ENCODE data around the gene LCN1. TPM values are rescaled to one million over a fixed set of nuclear protein-coding genes. Genes with fewer than 3 reads are reported as not detected.

Gene LCN1
- total RNA-seq, 1 experiment from 2014 or later: not detected

- Histone ChIP-seq H3K9ac (ENCODE audit: extremely low read depth, insufficient read length, low read length) (peak within 1 kb of the TSS; percentile 71), H2BK5ac (ENCODE audit: insufficient read length, low read length) (no peak within 1 kb of the TSS), H3K56ac (ENCODE audit: insufficient read length, low read depth, low read length) (no peak within 1 kb of the TSS), H2AFZ (ENCODE audit: low read length) (no peak within 1 kb of the TSS), H3K79me2 (ENCODE audit: insufficient read depth, low read length) (no peaks in the 10 kb centered on the region), H3K23me2 (ENCODE audit: insufficient read length, low read depth, low read length, poor library complexity, severe bottlenecking) (peaks cover 16% of the 10 kb centered on the region), H2BK15ac (ENCODE audit: low read depth, low read length) (no peak within 1 kb of the TSS), H2AK5ac (ENCODE audit: insufficient read length, low read length) (no peak within 1 kb of the TSS), H3K9me3 (ENCODE audit: control insufficient read depth, low read depth, low read length) (no peaks in the 10 kb centered on the region), H3K4me1 (ENCODE audit: insufficient read depth, low read length) (no peaks in the 10 kb centered on the region; the same call in 1 of the 2 replicates), H4K8ac (replicated peaks; ENCODE audit: insufficient read length, low read depth, low read length) (no peak within 1 kb of the TSS), H3K27me3 (ENCODE audit: insufficient read depth, low read length) (no peaks in the 10 kb centered on the region), H3K4me2 (ENCODE audit: insufficient read depth, insufficient read length, low read length) (peak within 1 kb of the TSS; percentile 72), H3K23ac (ENCODE audit: insufficient read length, low read depth, low read length) (no peak within 1 kb of the TSS), H2BK20ac (ENCODE audit: low read depth, low read length, poor library complexity, severe bottlenecking) (no peak within 1 kb of the TSS), H3T11ph (ENCODE audit: low read length) (no peak within 1 kb of the TSS), H3K79me1 (ENCODE audit: insufficient read depth, low read depth, low read length, poor library complexity, severe bottlenecking) (no peaks in the 10 kb centered on the region), H4K91ac (ENCODE audit: insufficient read length, low read depth, low read length) (no peak within 1 kb of the TSS), H4K5ac (ENCODE audit: insufficient read length, low read depth, low read length) (no peak within 1 kb of the TSS), H2BK120ac (ENCODE audit: low read depth, low read length, poor library complexity, severe bottlenecking) (no peak within 1 kb of the TSS), H2BK12ac (ENCODE audit: insufficient read length, low read depth, low read length) (no peak within 1 kb of the TSS), H3K14ac (ENCODE audit: insufficient read depth, low read length) (peak within 1 kb of the TSS; percentile 92), H4K20me1 (ENCODE audit: control insufficient read depth, insufficient read depth, insufficient read length) (no peaks in the 10 kb centered on the region), H3K4ac (ENCODE audit: low read depth, low read length) (0 out of 2 replicates have a peak within 1 kb of the TSS, but pooled peaks have one; percentile 5), H3K27ac (ENCODE audit: insufficient read length, low read depth, low read length) (no peak within 1 kb of the TSS), H3K18ac (ENCODE audit: insufficient read length, low read depth, low read length) (peak within 1 kb of the TSS; percentile 86)
- TF ChIP-seq, protein P1, sequence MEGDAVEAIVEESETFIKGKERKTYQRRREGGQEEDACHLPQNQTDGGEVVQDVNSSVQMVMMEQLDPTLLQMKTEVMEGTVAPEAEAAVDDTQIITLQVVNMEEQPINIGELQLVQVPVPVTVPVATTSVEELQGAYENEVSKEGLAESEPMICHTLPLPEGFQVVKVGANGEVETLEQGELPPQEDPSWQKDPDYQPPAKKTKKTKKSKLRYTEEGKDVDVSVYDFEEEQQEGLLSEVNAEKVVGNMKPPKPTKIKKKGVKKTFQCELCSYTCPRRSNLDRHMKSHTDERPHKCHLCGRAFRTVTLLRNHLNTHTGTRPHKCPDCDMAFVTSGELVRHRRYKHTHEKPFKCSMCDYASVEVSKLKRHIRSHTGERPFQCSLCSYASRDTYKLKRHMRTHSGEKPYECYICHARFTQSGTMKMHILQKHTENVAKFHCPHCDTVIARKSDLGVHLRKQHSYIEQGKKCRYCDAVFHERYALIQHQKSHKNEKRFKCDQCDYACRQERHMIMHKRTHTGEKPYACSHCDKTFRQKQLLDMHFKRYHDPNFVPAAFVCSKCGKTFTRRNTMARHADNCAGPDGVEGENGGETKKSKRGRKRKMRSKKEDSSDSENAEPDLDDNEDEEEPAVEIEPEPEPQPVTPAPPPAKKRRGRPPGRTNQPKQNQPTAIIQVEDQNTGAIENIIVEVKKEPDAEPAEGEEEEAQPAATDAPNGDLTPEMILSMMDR (conservative IDR thresholded peaks at IDR 0.05): peak; percentile 89
- Mint-ChIP-seq H3K36me3 (ENCODE audit: insufficient read depth in 1 of 3, low read depth in 3 of 3) (peaks cover 18 to 39% (median 38%) of the 10 kb centered on the region in 3 experiments; a peak in 6 of 7 replicates), H3K9me3 (no peaks in the 10 kb centered on the region; a peak in 1 of 5 replicates), H3K4me3 (peak within 1 kb of the TSS; percentile 91 to 92), H3K4me1 (peaks cover 7 to 12% of the 10 kb centered on the region in 2 experiments), H3K27me3 (ENCODE audit: low read depth) (peaks cover 12% of the 10 kb centered on the region), H3K27ac (peak within 1 kb of the TSS in 2 of 3 experiments; percentile 95; a peak in 4 of 7 replicates)
- peak; percentile 93 for DNase-seq
- no CpG with 5 or more reads among the region's 92 CpGs for WGBS (ENCODE audit: extremely low coverage, insufficient read length, low lambda C conversion rate)
These were observed 20.5 kb upstream of the LCN1 start, which contains the start of gene MRPS2 for GRCh38 chr9:135500525-135501260. Gene MRPS2, plus strand, starts transcription at chr9:135500682. Its CDS starts 29 bp downstream, at chr9:135500711.
